ENCODE results near the gene TBC1D22A.

- TF ChIP-seq POLR2A (IDR thresholded peaks at IDR 0.05), result no peak
- TF ChIP-seq CTCF (IDR thresholded peaks at IDR 0.05), result no peak
Measured at GRCh38 chr22:46982635-46983034, 220.2 kb downstream of the TBC1D22A start.
